ENCODE measurements around the gene ROCK2.
A peak's percentile ranks its signal among the peaks of the same experiment; 100 is the strongest.
"Not testable (repeated sequence)": the region's sequence is repeated elsewhere in the genome, so short reads cannot be mapped to it uniquely, and the experiment has no call there.

ROCK2 gene

DNA sequence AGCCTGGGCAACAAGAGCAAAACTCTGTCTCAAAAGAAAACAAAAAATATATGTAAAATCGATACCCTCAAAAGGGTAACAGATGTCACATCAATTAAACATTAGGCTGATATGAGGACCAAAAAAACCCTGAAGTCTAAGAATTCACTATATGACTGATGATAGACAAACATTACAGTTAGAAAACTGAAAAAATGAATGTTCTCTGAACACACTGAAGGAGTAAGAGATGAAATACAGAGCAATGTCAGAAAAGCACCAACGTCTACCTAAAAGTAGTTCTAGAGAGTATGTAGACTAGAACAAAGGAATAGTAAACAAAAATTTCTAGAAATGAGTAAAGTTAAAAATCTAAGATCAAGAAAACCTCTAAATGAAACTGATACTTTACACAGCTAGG is 107.3 kb downstream of the ROCK2 start:
- H3K4me3 ChIP-seq (ENCODE audit: control insufficient read depth, low read depth, low read length) = no peak overlapping the region
- TF ChIP-seq, protein P1, sequence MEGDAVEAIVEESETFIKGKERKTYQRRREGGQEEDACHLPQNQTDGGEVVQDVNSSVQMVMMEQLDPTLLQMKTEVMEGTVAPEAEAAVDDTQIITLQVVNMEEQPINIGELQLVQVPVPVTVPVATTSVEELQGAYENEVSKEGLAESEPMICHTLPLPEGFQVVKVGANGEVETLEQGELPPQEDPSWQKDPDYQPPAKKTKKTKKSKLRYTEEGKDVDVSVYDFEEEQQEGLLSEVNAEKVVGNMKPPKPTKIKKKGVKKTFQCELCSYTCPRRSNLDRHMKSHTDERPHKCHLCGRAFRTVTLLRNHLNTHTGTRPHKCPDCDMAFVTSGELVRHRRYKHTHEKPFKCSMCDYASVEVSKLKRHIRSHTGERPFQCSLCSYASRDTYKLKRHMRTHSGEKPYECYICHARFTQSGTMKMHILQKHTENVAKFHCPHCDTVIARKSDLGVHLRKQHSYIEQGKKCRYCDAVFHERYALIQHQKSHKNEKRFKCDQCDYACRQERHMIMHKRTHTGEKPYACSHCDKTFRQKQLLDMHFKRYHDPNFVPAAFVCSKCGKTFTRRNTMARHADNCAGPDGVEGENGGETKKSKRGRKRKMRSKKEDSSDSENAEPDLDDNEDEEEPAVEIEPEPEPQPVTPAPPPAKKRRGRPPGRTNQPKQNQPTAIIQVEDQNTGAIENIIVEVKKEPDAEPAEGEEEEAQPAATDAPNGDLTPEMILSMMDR (IDR thresholded peaks at IDR 0.05; ENCODE audit: control insufficient read depth, insufficient read depth, low read depth, low read length, missing control alignments) = no peak
- no peak for DNase-seq (ENCODE audit: low read depth)

GRCh38 chr2:11236335-11236734 is 108.1 kb downstream of the ROCK2 start:
- DNase-seq (ENCODE audit: low read depth) = no peak
- TF ChIP-seq, protein P1 (IDR thresholded peaks at IDR 0.05; ENCODE audit: control insufficient read depth, insufficient read depth, low read depth, low read length, missing control alignments) = no peak
- no peak overlapping the region for H3K4me3 ChIP-seq (ENCODE audit: control insufficient read depth, low read depth, low read length)

GRCh38 chr2:11235583-11235982 is 108.9 kb downstream of the ROCK2 start:
- H3K4me3 ChIP-seq (ENCODE audit: control insufficient read depth, low read depth, low read length) = no peak overlapping the region
- no peak for DNase-seq (ENCODE audit: low read depth)
- TF ChIP-seq, protein P1 (IDR thresholded peaks at IDR 0.05; ENCODE audit: control insufficient read depth, insufficient read depth, low read depth, low read length, missing control alignments) = no peak

GRCh38 chr2:11234309-11234708 is 110.1 kb downstream of the ROCK2 start:
- DNase-seq (ENCODE audit: low read depth) = no peak
- TF ChIP-seq, protein P1 (IDR thresholded peaks at IDR 0.05; ENCODE audit: control insufficient read depth, insufficient read depth, low read depth, low read length, missing control alignments) = peak; percentile 14

DNA sequence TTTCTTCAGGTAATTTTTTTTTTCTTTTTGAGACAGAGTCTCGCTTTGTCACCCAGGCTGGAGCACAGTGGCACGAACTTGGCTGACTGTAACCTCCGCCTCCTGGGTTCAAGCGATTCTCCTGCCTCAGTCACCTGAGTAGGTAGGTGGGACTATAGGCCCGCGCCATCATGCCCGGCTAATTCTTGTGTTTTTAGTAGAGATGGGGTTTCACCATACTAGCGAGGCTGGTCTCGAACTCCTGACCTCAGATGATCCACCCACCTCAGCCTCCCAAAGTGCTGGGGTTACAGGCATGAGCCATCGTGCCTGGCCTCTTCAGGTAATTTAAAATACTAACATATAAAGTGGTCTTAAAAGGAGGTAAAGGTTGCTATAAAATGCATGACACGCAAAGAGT is 113.2 kb downstream of the ROCK2 start:
- not testable (repeated sequence) for DNase-seq (ENCODE audit: low read depth); H3K4me3 ChIP-seq (ENCODE audit: control insufficient read depth, low read depth, low read length)

More at GRCh38 chr2:11234309-11234708, 110.1 kb downstream of the ROCK2 start:
- H3K4me3 ChIP-seq (ENCODE audit: control insufficient read depth, low read depth, low read length) = no peak overlapping the region

DNA sequence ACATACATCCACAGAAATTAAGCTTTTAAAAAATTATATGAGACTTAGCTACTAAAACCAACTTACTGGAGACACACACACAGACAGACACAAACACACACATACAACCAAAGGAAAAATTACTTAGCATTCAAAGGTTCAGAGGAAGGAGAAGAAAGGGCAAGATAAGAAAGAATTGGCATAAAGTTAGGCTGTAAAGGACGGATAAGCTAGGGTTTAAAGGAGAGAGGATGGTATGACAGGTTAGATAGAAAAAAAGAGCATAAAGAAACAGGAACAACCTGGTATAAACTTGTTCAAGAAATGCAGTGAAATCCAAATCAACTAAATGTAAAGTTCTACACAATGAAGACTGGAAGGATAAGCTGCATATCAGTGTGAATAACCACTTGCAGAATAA is 115.7 kb downstream of the ROCK2 start:
- DNase-seq (ENCODE audit: low read depth) = no peak
- TF ChIP-seq, protein P1 (IDR thresholded peaks at IDR 0.05; ENCODE audit: control insufficient read depth, insufficient read depth, low read depth, low read length, missing control alignments) = no peak

GRCh38 chr2:11227595-11227994 is 116.8 kb downstream of the ROCK2 start:
- no peak overlapping the region for H3K4me3 ChIP-seq (ENCODE audit: control insufficient read depth, low read depth, low read length)
- TF ChIP-seq, protein P1 (IDR thresholded peaks at IDR 0.05; ENCODE audit: control insufficient read depth, insufficient read depth, low read depth, low read length, missing control alignments) = no peak
- DNase-seq (ENCODE audit: low read depth) = no peak

More for the DNA sequence above, 115.7 kb downstream of the ROCK2 start:
- no peak overlapping the region for H3K4me3 ChIP-seq (ENCODE audit: control insufficient read depth, low read depth, low read length)
